Stimulated activated CD8-positive, alpha-beta memory T cell treated with anti-CD3 and anti-CD28 coated beads, Interleukin-15, amount 100 ng/mL, for 1 hour (primary cell): ENCODE measurements around the gene WWOX.

Experiments used
- DNase-seq: peaks from one replicate; pipeline ENCODE4 v3.0.0-alpha.2; 2020; ENCODE audit warnings: low read depth

The WWOX gene

GRCh38 chr16:78743556-78743955 is 644.1 kb downstream of the WWOX start:
- DNase-seq = no peak

- DNase-seq = no peak
These were observed 644.6 kb downstream of the WWOX start for GRCh38 chr16:78744099-78744498.

- DNase-seq = no peak
These were observed 645.3 kb downstream of the WWOX start for GRCh38 chr16:78744796-78745107.

GRCh38 chr16:78745108-78746019 is 645.9 kb downstream of the WWOX start:
- no peak for DNase-seq

- DNase-seq = no peak
These were observed 647.3 kb downstream of the WWOX start for GRCh38 chr16:78746718-78747117.

GRCh38 chr16:78748220-78748929 is 648.9 kb downstream of the WWOX start:
- no peak for DNase-seq

- DNase-seq = no peak
These were observed 650.4 kb downstream of the WWOX start for GRCh38 chr16:78749745-78750268.

- DNase-seq = no peak
These were observed 651.2 kb downstream of the WWOX start for GRCh38 chr16:78750611-78751010.

- DNase-seq = no peak
These were observed 652.1 kb downstream of the WWOX start for GRCh38 chr16:78751601-78752000.

GRCh38 chr16:78754713-78755112 is 655.3 kb downstream of the WWOX start:
- no peak for DNase-seq

GRCh38 chr16:78755751-78756661 is 656.6 kb downstream of the WWOX start:
- DNase-seq = no peak

GRCh38 chr16:78759596-78759995 is 660.1 kb downstream of the WWOX start:
- no peak for DNase-seq

GRCh38 chr16:78760611-78761010 is 661.2 kb downstream of the WWOX start:
- no peak for DNase-seq

GRCh38 chr16:78761427-78761826 is 662.0 kb downstream of the WWOX start:
- DNase-seq = no peak

GRCh38 chr16:78762222-78762621 is 662.8 kb downstream of the WWOX start:
- DNase-seq = no peak

- DNase-seq = no peak
These were observed 664.5 kb downstream of the WWOX start for GRCh38 chr16:78763821-78764440.

GRCh38 chr16:78764478-78764877 is 665.0 kb downstream of the WWOX start:
- no peak for DNase-seq

- no peak for DNase-seq
These were observed 668.8 kb downstream of the WWOX start for GRCh38 chr16:78768226-78768625.

GRCh38 chr16:78768718-78769117 is 669.3 kb downstream of the WWOX start:
- DNase-seq = no peak

- peak; percentile 58 for DNase-seq
These were observed 671.1 kb downstream of the WWOX start for GRCh38 chr16:78770353-78771091.

- no peak for DNase-seq
These were observed 673.8 kb downstream of the WWOX start for GRCh38 chr16:78773291-78773702.
